ENCODE measurements around the gene PGM5.

DNA sequence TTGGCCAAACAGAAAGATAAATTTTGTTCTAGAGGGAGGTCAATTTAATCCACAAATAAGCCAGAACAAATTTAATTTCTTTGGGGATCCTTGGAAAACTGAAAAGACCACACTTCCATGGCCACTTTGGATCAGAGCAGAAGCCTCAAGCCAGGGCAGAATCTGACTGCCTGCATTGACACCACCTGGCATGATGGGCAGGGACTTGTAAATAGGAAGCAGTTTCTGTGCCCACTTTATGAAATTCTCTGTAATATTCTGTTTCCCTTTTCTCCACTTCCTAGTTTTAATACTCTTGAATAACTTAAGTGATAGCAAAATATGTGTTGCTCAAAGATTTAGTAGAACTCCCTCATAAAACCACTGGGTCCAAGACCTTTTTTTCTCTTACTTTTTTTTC lies 191.0 kb downstream of the PGM5 start:
- TF ChIP-seq, protein P1, sequence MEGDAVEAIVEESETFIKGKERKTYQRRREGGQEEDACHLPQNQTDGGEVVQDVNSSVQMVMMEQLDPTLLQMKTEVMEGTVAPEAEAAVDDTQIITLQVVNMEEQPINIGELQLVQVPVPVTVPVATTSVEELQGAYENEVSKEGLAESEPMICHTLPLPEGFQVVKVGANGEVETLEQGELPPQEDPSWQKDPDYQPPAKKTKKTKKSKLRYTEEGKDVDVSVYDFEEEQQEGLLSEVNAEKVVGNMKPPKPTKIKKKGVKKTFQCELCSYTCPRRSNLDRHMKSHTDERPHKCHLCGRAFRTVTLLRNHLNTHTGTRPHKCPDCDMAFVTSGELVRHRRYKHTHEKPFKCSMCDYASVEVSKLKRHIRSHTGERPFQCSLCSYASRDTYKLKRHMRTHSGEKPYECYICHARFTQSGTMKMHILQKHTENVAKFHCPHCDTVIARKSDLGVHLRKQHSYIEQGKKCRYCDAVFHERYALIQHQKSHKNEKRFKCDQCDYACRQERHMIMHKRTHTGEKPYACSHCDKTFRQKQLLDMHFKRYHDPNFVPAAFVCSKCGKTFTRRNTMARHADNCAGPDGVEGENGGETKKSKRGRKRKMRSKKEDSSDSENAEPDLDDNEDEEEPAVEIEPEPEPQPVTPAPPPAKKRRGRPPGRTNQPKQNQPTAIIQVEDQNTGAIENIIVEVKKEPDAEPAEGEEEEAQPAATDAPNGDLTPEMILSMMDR (IDR thresholded peaks at IDR 0.05; ENCODE audit: low read length), result no peak
- no peak for TF ChIP-seq EZH2 (IDR thresholded peaks at IDR 0.05; ENCODE audit: borderline replicate concordance, low read length)
